Astrocyte (in vitro differentiated cells and primary cell): Measurements from ENCODE around the gene MEP1B. TPM values are rescaled to one million over a fixed set of nuclear protein-coding genes. Genes with fewer than 3 reads are reported as not detected.

ENCODE experiments used
- DNase-seq: peaks from one replicate; pipeline ENCODE4 v3.0.0-alpha.2; 2010; ENCODE audit warnings: low read depth
- FAIRE-seq: peaks from 2 replicates; lab custom pipeline; 2011; peaks lifted over from hg19 to GRCh38; lab: Jason Lieb, UNC
- H2AFZ ChIP-seq: 2 replicates; pipeline ENCODE4 v1.6.0; 2012; ENCODE audit warnings: low read depth, low read length, inconsistent platforms
- H3K27ac ChIP-seq: 2 replicates; pipeline ENCODE4 v1.5.1; 2011; ENCODE audit warnings: low read depth, low read length, inconsistent platforms
- H3K27me3 ChIP-seq: 2 replicates; pipeline ENCODE4 v1.6.0; 2011; ENCODE audit warnings: low read length, inconsistent platforms; ENCODE audit not compliant: insufficient read depth
- H3K36me3 ChIP-seq: 2 replicates; pipeline ENCODE4 v1.5.1; 2011; ENCODE audit warnings: low read length, inconsistent platforms; ENCODE audit not compliant: insufficient read depth
- H3K4me1 ChIP-seq: 2 replicates; pipeline ENCODE4 v1.5.1; 2011; ENCODE audit warnings: low read length, inconsistent platforms; ENCODE audit not compliant: insufficient read depth
- H3K4me2 ChIP-seq: 2 replicates; pipeline ENCODE4 v1.6.0; 2012; ENCODE audit warnings: low read length, inconsistent platforms
- H3K4me3 ChIP-seq: 2 replicates; pipeline ENCODE4 v1.5.1; 2011; ENCODE audit warnings: low read depth, mild to moderate bottlenecking, low read length, inconsistent platforms; ENCODE audit not compliant: insufficient read depth
- H3K79me2 ChIP-seq: 2 replicates; pipeline ENCODE4 v1.6.0; 2012; ENCODE audit warnings: mild to moderate bottlenecking, low read length, inconsistent platforms; ENCODE audit not compliant: insufficient read depth
- H3K9ac ChIP-seq: 2 replicates; pipeline ENCODE4 v1.6.0; 2012; ENCODE audit warnings: mild to moderate bottlenecking, low read length, inconsistent platforms
- H3K9me3 ChIP-seq: 2 replicates; pipeline ENCODE4 v1.5.1; 2012; ENCODE audit warnings: low read depth, mild to moderate bottlenecking, low read length, inconsistent platforms; ENCODE audit not compliant: insufficient read depth
- H4K20me1 ChIP-seq: 2 replicates; pipeline ENCODE4 v1.6.0; 2012; ENCODE audit warnings: low read length, inconsistent platforms; ENCODE audit not compliant: insufficient read depth
- H3K27ac Mint-ChIP-seq: one replicate; pipeline ENCODE4 v1.8.0; 2021; ENCODE audit warnings: mild to moderate bottlenecking, mixed read lengths; ENCODE audit not compliant: unreplicated experiment
- H3K27me3 Mint-ChIP-seq: one replicate; pipeline ENCODE4 v1.8.0; 2021; ENCODE audit warnings: low read depth, mixed read lengths; ENCODE audit not compliant: unreplicated experiment
- H3K36me3 Mint-ChIP-seq: one replicate; pipeline ENCODE4 v1.8.0; 2021; ENCODE audit warnings: low read depth, mixed read lengths; ENCODE audit not compliant: unreplicated experiment
- H3K4me1 Mint-ChIP-seq: one replicate; pipeline ENCODE4 v1.8.0; 2021; ENCODE audit warnings: low read depth, mixed read lengths; ENCODE audit not compliant: unreplicated experiment
- H3K4me3 Mint-ChIP-seq: one replicate; pipeline ENCODE4 v1.8.0; 2021; ENCODE audit warnings: mild to moderate bottlenecking, moderate library complexity, mixed read lengths; ENCODE audit not compliant: unreplicated experiment
- H3K9me3 Mint-ChIP-seq: one replicate; pipeline ENCODE4 v1.8.0; 2021; ENCODE audit warnings: mild to moderate bottlenecking, mixed read lengths; ENCODE audit not compliant: unreplicated experiment
- CTCF ChIP-seq: IDR thresholded peaks from 2 replicates; pipeline ENCODE4 v1.5.1; 2011; ENCODE audit warnings: low read depth, mild to moderate bottlenecking, inconsistent platforms, low read length, moderate library complexity; ENCODE audit not compliant: insufficient read depth
- EZH2 ChIP-seq: IDR thresholded peaks from 2 replicates; pipeline ENCODE4 v1.6.1; 2012; ENCODE audit warnings: mild to moderate bottlenecking, low read length, inconsistent platforms; ENCODE audit not compliant: insufficient read depth
- total RNA-seq: library from RNA; stranded (reverse); gene quantifications from 2 replicates; pipeline ENCODE4 v1.2.1, GENCODE V29; 2021

MEP1B gene
- total RNA-seq, 1 donor from 2014 or later, result not detected

- Histone ChIP-seq H3K4me2 (no peak overlapping the region), H3K27me3 (no peaks in the 10 kb centered on the region), H3K27ac (no peak overlapping the region), H3K36me3 (no peaks in the 10 kb centered on the region), H4K20me1 (no peaks in the 10 kb centered on the region), H3K79me2 (no peaks in the 10 kb centered on the region), H3K4me3 (no peak overlapping the region), H3K9ac (no peak overlapping the region), H3K9me3 (no peaks in the 10 kb centered on the region), H3K4me1 (no peaks in the 10 kb centered on the region), H2AFZ (no peak overlapping the region)
- no peak overlapping the region for H3K27ac Mint-ChIP-seq
- no peak overlapping the region for H3K4me3 Mint-ChIP-seq
- peaks cover 6% of the 10 kb centered on the region for H3K4me1 Mint-ChIP-seq
- H3K27me3 Mint-ChIP-seq, result no peaks in the 10 kb centered on the region
- TF ChIP-seq CTCF (no peak), EZH2 (no peak)
- DNase-seq, result no peak
- FAIRE-seq, result no peak
- H3K9me3 Mint-ChIP-seq, result peaks cover 1% of the 10 kb centered on the region
- no peaks in the 10 kb centered on the region for H3K36me3 Mint-ChIP-seq
Measured at GRCh38 chr18:32209685-32210445, 20.0 kb downstream of the MEP1B start.

GRCh38 chr18:32213693-32214092 is 23.9 kb downstream of the MEP1B start:
- no peak for DNase-seq
- Histone ChIP-seq H3K36me3 (no peaks in the 10 kb centered on the region), H3K27me3 (no peaks in the 10 kb centered on the region), H3K27ac (no peak overlapping the region), H3K9me3 (no peaks in the 10 kb centered on the region), H4K20me1 (no peaks in the 10 kb centered on the region), H2AFZ (no peak overlapping the region), H3K4me3 (no peak overlapping the region), H3K79me2 (no peaks in the 10 kb centered on the region), H3K9ac (no peak overlapping the region), H3K4me1 (no peaks in the 10 kb centered on the region), H3K4me2 (no peak overlapping the region)
- no peaks in the 10 kb centered on the region for H3K4me1 Mint-ChIP-seq
- H3K27ac Mint-ChIP-seq, result no peak overlapping the region
- TF ChIP-seq CTCF, result no peak
- TF ChIP-seq EZH2, result no peak
- no peaks in the 10 kb centered on the region for H3K36me3 Mint-ChIP-seq
- no peak for FAIRE-seq
- H3K27me3 Mint-ChIP-seq, result no peaks in the 10 kb centered on the region
- no peaks in the 10 kb centered on the region for H3K9me3 Mint-ChIP-seq
- H3K4me3 Mint-ChIP-seq, result no peak overlapping the region

- no peak overlapping the region for H3K4me2 ChIP-seq
- H3K27ac Mint-ChIP-seq, result no peak overlapping the region
- no peaks in the 10 kb centered on the region for H3K4me1 Mint-ChIP-seq
- no peak overlapping the region for H3K4me3 Mint-ChIP-seq
- H2AFZ ChIP-seq, result no peak overlapping the region
- no peak overlapping the region for H3K9ac ChIP-seq
- no peaks in the 10 kb centered on the region for H3K9me3 Mint-ChIP-seq
- H3K27me3 ChIP-seq, result no peaks in the 10 kb centered on the region
- H3K27ac ChIP-seq, result no peak overlapping the region
- FAIRE-seq (no peak), DNase-seq (no peak)
- no peaks in the 10 kb centered on the region for H3K27me3 Mint-ChIP-seq
- no peaks in the 10 kb centered on the region for H3K4me1 ChIP-seq
- no peaks in the 10 kb centered on the region for H3K36me3 Mint-ChIP-seq
- no peaks in the 10 kb centered on the region for H3K9me3 ChIP-seq
- no peaks in the 10 kb centered on the region for H3K36me3 ChIP-seq
- TF ChIP-seq EZH2 (no peak), CTCF (no peak)
- no peaks in the 10 kb centered on the region for H4K20me1 ChIP-seq
- H3K4me3 ChIP-seq, result no peak overlapping the region
- H3K79me2 ChIP-seq, result no peaks in the 10 kb centered on the region
Measured at GRCh38 chr18:32216390-32216789, 26.6 kb downstream of the MEP1B start.
